Parathyroid adenoma (tissue), 2 donors: ENCODE results near the gene MESP2.

Experiments used
- H2AFZ ChIP-seq: fragments of 300-600 bp; sonication (generic); one replicate; pipeline ENCODE4 v1.7.0; 2017; ENCODE audit warnings: antibody characterized with exemption, mild to moderate bottlenecking
- H3K27ac ChIP-seq: fragments of 300-600 bp; sonication (generic); one replicate; pipeline ENCODE4 v1.7.0; 2017
- H3K27me3 ChIP-seq: fragments of 300-600 bp; sonication (generic); one replicate; pipeline ENCODE4 v1.7.0; 2017; ENCODE audit warnings: low read length; ENCODE audit not compliant: control insufficient read depth, insufficient read depth
- H3K36me3 ChIP-seq: fragments of 300-600 bp; sonication (generic); one replicate; pipeline ENCODE4 v1.7.0; 2017; ENCODE audit warnings: low read length; ENCODE audit not compliant: control insufficient read depth, insufficient read depth
- H3K4me1 ChIP-seq: fragments of 300-600 bp; sonication (generic); one replicate; pipeline ENCODE4 v1.7.0; 2017; ENCODE audit warnings: control low read depth
- H3K4me2 ChIP-seq: fragments of 300-600 bp; sonication (generic); one replicate; pipeline ENCODE4 v1.7.0; 2017; ENCODE audit warnings: low read length
- H3K4me3 ChIP-seq: fragments of 300-600 bp; sonication (generic); one replicate; pipeline ENCODE4 v1.7.0; 2017; ENCODE audit warnings: low read depth, low read length
- H3K79me2 ChIP-seq: fragments of 300-600 bp; sonication (generic); one replicate; pipeline ENCODE4 v1.7.0; 2017; ENCODE audit warnings: control low read depth
- H3K9ac ChIP-seq: fragments of 300-600 bp; sonication (generic); one replicate; pipeline ENCODE4 v1.7.0; 2017; ENCODE audit warnings: mild to moderate bottlenecking
- H3K9me3 ChIP-seq: fragments of 300-600 bp; sonication (generic); one replicate; pipeline ENCODE4 v1.7.0; 2017; ENCODE audit warnings: low read length; ENCODE audit not compliant: control insufficient read depth
- TF ChIP-seq, protein P1 (sequence below): fragments of 300-600 bp; sonication (generic); IDR thresholded peaks from one replicate; pipeline ENCODE4 v1.7.0; 2017; ENCODE audit warnings: antibody characterized with exemption, mild to moderate bottlenecking
- donor health status: primary hyperparathyroidism.

The MESP2 gene

DNA sequence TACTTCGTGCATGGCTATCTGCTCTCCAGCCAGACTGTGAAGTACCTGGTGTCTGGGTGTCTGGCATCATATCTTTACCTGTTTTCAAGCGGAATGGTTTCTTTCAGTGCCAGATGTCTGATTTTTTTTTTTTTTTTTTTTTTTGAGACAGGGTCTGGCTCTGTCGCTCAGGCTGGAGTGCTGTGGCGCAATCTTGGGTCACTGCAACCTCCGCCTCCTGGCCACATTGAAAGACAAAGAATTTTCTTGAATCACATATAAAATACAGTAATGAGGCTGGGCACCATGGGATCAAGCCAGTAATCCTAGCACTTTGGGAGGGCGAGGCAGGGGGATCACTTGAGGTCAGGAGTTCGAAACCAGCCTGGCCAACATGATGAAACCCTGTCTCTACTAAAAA, 22.3 kb upstream of the MESP2 start:
- Histone ChIP-seq H3K27ac (no peak overlapping the region), H3K9me3 (no peaks in the 10 kb centered on the region), H2AFZ (no peak overlapping the region), H3K4me3 (no peak overlapping the region), H3K9ac (no peak overlapping the region), H3K36me3 (no peaks in the 10 kb centered on the region), H3K79me2 (no peaks in the 10 kb centered on the region), H3K4me1 (no peaks in the 10 kb centered on the region), H3K27me3 (no peaks in the 10 kb centered on the region), H3K4me2 (no peak overlapping the region)
- TF ChIP-seq, protein P1, sequence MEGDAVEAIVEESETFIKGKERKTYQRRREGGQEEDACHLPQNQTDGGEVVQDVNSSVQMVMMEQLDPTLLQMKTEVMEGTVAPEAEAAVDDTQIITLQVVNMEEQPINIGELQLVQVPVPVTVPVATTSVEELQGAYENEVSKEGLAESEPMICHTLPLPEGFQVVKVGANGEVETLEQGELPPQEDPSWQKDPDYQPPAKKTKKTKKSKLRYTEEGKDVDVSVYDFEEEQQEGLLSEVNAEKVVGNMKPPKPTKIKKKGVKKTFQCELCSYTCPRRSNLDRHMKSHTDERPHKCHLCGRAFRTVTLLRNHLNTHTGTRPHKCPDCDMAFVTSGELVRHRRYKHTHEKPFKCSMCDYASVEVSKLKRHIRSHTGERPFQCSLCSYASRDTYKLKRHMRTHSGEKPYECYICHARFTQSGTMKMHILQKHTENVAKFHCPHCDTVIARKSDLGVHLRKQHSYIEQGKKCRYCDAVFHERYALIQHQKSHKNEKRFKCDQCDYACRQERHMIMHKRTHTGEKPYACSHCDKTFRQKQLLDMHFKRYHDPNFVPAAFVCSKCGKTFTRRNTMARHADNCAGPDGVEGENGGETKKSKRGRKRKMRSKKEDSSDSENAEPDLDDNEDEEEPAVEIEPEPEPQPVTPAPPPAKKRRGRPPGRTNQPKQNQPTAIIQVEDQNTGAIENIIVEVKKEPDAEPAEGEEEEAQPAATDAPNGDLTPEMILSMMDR, result no peak

DNA sequence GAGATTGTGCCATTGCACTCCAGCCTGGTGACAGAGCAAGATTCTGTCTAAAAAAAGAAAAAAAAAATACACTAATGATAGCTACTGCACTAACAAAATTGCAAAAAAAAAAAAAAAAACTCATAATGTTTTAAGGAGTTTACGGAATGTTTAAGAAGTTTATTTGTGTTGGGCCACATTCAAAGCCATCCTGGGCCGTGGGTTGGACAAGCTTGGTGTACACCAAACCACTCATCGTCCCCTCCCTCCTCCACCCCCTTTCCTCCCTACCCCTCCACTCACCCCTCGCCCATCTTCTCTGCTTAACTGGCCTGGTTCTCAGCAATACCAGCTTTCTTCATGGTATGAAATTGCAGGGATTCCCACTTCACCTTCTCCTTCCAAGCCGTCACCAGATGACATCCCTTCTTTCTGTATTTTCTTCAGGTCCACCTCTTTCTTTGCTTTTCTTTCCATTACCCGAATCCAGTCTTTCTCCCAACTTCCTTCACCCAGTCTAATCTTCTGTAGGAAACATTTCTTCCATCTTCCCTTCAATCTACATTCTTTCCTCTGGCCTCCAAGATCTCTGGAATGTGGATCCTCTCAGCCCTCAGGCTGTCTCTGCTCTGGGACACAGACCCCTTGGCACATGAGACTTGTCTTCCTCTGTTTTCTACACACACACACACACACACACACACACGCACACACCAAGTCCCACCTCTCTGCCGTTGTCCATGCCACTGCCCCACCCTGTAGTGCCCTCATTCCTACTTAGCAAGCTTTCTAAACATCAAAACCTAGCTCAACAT, 21.6 kb upstream of the MESP2 start:
- TF ChIP-seq, protein P1, result no peak
- H3K9me3 ChIP-seq, result no peaks in the 10 kb centered on the region
- H3K79me2 ChIP-seq, result no peaks in the 10 kb centered on the region
- no peaks in the 10 kb centered on the region for H3K36me3 ChIP-seq
- H3K4me2 ChIP-seq, result no peak overlapping the region
- H3K27me3 ChIP-seq, result no peaks in the 10 kb centered on the region
- no peaks in the 10 kb centered on the region for H3K4me1 ChIP-seq
- no peak overlapping the region for H3K27ac ChIP-seq
- no peak overlapping the region for H3K4me3 ChIP-seq
- no peak overlapping the region for H3K9ac ChIP-seq
- H2AFZ ChIP-seq, result no peak overlapping the region

- H3K9me3 ChIP-seq, result no peaks in the 10 kb centered on the region
- H3K9ac ChIP-seq, result no peak overlapping the region
- H3K27me3 ChIP-seq, result no peaks in the 10 kb centered on the region
- no peak overlapping the region for H3K4me3 ChIP-seq
- no peaks in the 10 kb centered on the region for H3K36me3 ChIP-seq
- no peaks in the 10 kb centered on the region for H3K4me1 ChIP-seq
- TF ChIP-seq, protein P1, result no peak
- H2AFZ ChIP-seq, result no peak overlapping the region
- no peak overlapping the region for H3K4me2 ChIP-seq
- no peaks in the 10 kb centered on the region for H3K79me2 ChIP-seq
- H3K27ac ChIP-seq, result no peak overlapping the region
These were observed 20.4 kb upstream of the MESP2 start for GRCh38 chr15:89755701-89756100.

DNA sequence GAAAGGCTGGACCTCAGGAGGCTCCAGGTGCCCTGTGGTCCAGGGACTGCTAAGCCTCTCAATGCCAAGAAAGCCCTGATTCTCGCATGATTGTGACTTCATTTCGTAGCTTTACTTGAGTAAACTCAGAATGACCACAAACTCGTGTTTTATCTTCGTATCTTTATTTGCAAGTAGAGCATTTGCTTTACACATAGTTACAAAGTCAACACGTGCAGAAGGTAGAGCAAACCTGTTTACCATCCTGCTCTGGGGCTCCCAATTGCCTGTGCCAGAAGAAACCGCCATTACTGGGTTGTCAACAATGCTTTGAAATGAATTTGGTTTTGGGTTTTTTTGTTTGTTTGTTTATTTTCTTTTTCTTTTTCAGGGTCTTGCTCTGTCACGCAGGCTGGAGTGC, 19.2 kb upstream of the MESP2 start:
- TF ChIP-seq, protein P1, result no peak
- Histone ChIP-seq H3K4me2 (no peak overlapping the region), H3K9me3 (no peaks in the 10 kb centered on the region), H3K79me2 (no peaks in the 10 kb centered on the region), H3K27ac (no peak overlapping the region), H2AFZ (no peak overlapping the region), H3K9ac (no peak overlapping the region), H3K4me3 (no peak overlapping the region), H3K27me3 (no peaks in the 10 kb centered on the region), H3K4me1 (no peaks in the 10 kb centered on the region), H3K36me3 (no peaks in the 10 kb centered on the region)

- Histone ChIP-seq H3K9me3 (no peaks in the 10 kb centered on the region), H3K79me2 (no peaks in the 10 kb centered on the region), H3K4me1 (no peaks in the 10 kb centered on the region), H3K27me3 (no peaks in the 10 kb centered on the region), H2AFZ (no peak overlapping the region), H3K9ac (no peak overlapping the region), H3K4me3 (no peak overlapping the region), H3K27ac (no peak overlapping the region), H3K36me3 (no peaks in the 10 kb centered on the region), H3K4me2 (no peak overlapping the region)
- TF ChIP-seq, protein P1, result no peak
These were observed 17.8 kb upstream of the MESP2 start for GRCh38 chr15:89758283-89758682.
